ENCODE measurements around the gene CCDC120.

CCDC120 gene

GRCh38 chrX:49053223-49054072 is 5.4 kb upstream of the CCDC120 start:
- TF ChIP-seq CTCF (IDR thresholded peaks at IDR 0.05; ENCODE audit: low read depth, low read length, missing control alignments), result no peak
- no peak for DNase-seq (ENCODE audit: extremely low read depth, low read depth)
- H3K4me3 ChIP-seq (replicated peaks; ENCODE audit: low read depth, low read length), result peak overlapping the region; percentile 44

- no peak for TF ChIP-seq CTCF (IDR thresholded peaks at IDR 0.05; ENCODE audit: low read depth, low read length, missing control alignments)
- no peak for DNase-seq (ENCODE audit: extremely low read depth, low read depth)
- H3K4me3 ChIP-seq (replicated peaks; ENCODE audit: low read depth, low read length), result peak overlapping the region; percentile 44
These were observed 4.6 kb upstream of the CCDC120 start for GRCh38 chrX:49054073-49054762.

GRCh38 chrX:49059201-49059600 is 402 bp downstream of the CCDC120 start:
- no peak for DNase-seq (ENCODE audit: extremely low read depth, low read depth)
- H3K4me3 ChIP-seq (replicated peaks; ENCODE audit: low read depth, low read length), result no peak overlapping the region
- TF ChIP-seq CTCF (IDR thresholded peaks at IDR 0.05; ENCODE audit: low read depth, low read length, missing control alignments), result no peak

GRCh38 chrX:49059681-49060085 is 884 bp downstream of the CCDC120 start:
- no peak for TF ChIP-seq CTCF (IDR thresholded peaks at IDR 0.05; ENCODE audit: low read depth, low read length, missing control alignments)
- DNase-seq (ENCODE audit: extremely low read depth, low read depth), result no peak
- H3K4me3 ChIP-seq (replicated peaks; ENCODE audit: low read depth, low read length), result no peak overlapping the region

GRCh38 chrX:49060914-49061313 is 2.1 kb downstream of the CCDC120 start:
- H3K4me3 ChIP-seq (replicated peaks; ENCODE audit: low read depth, low read length), result no peak overlapping the region
- no peak for DNase-seq (ENCODE audit: extremely low read depth, low read depth)
- no peak for TF ChIP-seq CTCF (IDR thresholded peaks at IDR 0.05; ENCODE audit: low read depth, low read length, missing control alignments)

DNA sequence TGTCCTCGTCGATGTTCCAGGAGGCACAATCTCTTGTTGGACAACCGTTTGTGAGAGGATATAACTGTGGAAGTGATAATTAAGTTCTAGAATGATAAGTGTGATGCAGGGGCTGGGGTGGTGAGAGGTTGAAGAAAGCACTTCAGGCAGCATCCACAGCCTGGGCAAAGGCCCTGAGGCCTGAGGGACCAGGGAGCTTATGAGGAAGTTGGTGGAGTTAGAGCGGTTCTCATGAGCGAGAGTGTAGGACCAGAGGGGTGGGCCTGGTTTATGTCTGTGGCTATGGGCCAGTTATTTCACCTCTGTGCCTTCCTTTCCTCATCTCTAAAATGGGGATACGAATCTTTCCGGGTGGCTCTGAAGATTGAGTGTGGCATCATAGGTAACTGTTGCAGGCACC is 2.7 kb downstream of the CCDC120 start:
- H3K4me3 ChIP-seq (replicated peaks; ENCODE audit: low read depth, low read length), result no peak overlapping the region
- TF ChIP-seq CTCF (IDR thresholded peaks at IDR 0.05; ENCODE audit: low read depth, low read length, missing control alignments), result no peak
- no peak for DNase-seq (ENCODE audit: extremely low read depth, low read depth)

Data from HFF-Myc (cell line).